HG02623 (cell line): ENCODE results near the gene BCL6B.

ENCODE experiments used
- ATAC-seq: cut with Tn5 transposase; IDR thresholded peaks from one replicate; pipeline ENCODE4 v1.9.1; 2021; ENCODE audit warnings: moderate library complexity; ENCODE audit not compliant: unreplicated experiment

BCL6B gene

DNA sequence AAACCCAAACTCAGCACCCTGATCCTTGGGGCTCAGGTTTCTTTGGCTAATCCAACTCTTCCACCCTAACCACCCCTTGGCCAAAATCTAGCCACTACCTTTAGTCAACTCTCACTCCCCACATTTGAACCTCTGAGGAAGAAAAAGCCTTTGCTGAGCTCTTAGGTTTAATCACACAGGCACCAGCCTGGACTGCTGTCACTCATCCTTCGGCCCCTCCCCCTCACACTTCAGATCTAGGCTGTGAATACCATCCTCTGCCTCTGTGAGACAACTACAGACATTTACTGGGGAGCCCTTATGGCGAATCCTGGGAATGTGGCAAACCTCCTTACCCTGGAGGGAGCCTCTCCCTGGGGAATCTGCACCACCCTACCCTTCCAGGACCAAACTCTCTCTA, 15.7 kb upstream of the BCL6B start:
- no peak for ATAC-seq

DNA sequence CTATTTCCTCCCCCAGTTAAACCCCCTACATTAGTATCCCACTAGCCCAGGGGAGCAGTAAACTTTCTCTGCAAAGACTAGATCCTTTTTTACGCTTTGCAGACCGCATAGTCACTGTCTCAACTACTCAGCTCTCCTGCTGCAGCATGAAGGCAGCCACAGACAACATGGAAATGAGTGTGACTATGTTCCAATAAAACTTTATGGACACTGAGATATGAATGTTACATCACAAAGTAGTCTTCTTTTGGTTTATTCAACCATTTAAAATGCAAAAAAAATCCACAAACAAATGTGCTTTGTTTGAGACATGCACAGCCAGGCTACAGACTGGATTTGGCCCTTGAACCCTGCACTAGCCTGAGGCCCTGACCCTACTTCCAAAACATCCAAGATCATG, 12.3 kb upstream of the BCL6B start:
- ATAC-seq = no peak

DNA sequence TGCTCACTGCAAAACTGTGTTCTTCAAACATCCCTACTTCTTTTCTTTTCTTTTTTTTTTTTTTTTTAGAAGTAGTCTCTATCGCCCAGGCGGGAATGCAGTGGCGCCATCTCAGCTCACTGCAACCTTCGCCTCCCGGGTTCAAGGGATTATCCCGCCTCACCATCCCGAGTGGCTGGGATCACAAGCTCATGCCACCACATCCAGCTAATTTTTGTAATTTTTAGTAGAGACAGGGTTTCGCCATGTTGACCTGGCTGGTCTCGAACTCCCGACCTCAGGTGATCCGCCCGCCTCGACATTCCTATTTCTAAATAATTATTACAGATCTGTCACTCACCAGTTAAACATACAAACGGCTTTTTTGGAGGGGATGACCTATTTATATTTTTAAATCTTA, 11.4 kb upstream of the BCL6B start:
- ATAC-seq = no peak

DNA sequence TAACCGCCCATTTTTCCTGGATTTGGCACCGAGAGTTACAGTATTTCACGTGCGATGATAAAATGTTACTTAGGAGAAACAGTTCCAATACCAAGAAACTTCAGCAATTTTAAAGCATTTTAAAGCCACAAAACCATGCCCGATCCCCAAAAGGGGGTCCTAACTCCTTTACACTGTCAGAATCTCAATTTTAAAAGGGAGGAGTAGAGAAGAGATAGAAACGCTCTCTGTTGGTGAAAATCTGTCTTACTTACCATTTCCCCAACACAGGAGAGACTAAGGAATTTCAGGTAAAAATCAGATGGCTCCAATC, 11.0 kb upstream of the BCL6B start:
- ATAC-seq = no peak

DNA sequence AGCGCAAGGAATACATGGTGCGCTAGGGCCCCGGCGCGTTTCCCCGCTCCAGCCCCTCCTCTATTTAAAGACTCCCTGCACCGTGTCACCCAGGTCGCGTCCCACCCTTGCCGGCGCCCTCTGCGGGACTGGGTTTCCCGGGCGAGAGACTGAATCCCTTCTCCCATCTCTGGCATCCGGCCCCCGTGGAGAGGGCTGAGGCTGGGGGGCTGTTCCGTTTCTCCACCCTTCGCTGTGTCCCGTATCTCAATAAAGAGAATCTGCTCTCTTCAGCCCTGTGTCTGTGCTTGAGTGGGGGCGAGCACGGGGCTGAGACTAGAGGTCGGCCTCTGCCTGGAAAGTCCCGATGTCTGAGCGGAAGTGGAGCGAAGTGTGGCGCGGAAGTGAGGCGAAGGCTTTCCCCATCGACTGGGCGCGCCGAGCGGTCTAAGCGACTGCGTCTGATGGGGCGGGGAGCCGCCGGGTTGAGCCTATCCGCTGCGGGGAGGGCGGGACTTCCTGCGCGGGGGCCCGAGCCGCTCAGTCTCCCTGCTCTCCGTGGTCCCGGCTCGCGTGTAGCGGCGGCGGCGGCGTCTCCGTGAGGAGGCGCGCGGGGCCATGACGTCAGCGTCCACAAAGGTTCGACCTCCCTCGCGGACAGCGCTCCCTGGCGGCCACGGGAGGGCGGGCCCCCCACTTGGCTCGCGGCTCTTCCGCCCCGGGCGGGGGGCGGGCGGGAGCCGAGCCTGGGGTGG, 8.4 kb upstream of the BCL6B start:
- peak; percentile 82 for ATAC-seq

DNA sequence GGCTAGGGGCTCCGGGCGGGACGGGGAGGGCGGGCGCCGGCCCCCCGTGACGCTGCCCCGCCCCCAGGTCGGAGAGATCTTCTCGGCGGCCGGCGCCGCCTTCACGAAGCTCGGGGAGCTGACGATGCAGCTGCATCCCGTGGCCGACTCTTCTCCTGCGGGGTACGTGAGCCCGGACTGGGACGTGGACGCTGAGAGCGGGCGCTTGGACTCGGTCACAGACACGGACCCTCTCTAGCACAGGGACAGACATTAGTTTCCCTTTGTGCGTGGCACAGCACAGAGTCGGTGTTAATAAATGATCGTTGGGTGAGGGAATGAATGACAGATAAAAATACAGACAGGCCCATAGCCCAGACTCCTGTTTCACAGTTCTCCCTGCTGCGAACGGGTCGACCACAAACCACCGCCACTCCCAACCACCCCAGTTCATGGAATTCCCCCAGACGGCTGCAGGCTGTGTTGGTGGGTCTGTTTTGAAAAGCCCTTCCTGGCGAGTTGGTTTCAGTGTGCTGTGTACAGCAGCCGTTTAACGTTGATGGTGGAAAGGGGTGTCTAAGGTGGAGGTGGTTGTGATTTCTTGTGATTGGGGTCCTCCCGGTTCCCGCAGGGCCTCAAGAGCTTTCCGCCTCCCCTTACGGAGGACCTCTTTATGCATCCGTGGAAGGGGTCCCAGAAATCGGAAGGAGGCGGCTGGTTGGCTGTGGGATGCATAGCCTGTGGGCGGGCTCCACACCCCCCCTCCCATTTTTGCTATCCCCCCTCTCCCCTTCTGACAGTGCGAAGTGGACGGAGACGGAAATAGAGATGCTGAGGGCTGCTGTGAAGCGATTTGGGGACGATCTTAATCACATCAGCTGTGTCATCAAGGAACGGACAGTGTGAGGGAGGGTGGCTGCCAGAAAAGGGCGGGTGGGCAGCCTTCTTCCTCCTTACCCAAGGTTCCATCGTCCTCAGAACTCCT, 7.6 kb upstream of the BCL6B start:
- ATAC-seq = peak; percentile 4

DNA sequence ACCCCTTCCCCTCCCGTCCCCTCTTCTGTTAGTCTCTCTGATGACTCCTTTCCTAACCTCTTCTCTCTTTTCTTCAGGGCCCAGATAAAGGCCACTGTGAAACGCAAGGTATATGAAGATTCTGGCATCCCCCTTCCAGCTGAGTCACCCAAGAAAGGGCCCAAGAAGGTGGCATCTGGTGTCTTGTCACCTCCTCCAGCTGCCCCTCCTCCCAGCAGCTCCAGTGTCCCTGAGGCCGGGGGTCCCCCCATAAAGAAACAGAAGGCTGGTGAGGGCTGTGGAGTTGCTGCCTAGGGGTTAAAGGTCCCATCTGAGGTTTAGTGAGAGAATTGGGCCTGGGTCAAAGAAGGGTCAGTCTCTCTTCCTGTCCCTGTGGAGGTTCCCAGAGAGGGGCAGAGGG, 6.4 kb upstream of the BCL6B start:
- no peak for ATAC-seq

DNA sequence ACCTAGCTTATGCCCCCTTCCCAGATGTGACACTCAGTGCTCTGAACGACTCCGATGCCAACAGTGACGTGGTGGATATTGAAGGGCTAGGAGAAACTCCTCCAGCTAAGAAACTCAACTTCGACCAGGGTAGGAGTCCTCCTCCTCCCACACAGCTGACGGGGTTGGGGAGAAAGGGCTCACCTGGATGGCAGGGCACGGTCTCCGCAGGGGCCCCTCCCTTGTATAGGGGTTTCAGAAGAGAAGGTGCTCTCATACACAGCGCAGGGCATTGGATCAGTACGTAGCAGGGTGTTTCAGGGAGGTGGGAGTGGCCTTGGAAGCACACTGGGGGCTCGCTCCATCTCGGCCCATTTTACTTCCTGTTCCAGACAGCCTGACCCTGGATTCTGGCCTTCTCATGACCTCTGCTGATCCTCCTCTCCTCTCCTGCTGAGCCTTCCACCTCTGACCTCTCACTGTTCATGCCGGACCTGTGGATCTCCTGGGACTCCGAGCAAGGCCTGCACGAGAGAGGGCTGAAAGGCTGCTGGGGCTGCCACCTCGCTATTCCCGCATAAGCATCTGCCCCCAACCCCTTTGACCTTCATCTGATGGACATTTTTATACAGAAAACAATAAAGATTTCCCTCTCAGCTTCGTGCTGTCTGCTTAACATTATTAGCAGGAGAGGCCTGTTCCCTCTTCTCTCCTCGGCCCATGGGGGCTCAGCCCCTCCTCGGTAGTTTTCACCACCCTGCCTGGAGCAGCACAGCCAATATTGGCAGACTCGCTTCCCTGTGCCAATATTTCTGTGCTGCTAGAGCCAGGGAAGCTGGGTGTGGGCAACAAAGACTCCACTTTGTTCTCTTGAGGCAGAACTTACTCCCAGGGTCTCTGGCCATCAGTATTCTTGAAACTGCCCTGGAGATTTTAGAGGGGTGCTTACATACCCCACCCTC, 5.7 kb upstream of the BCL6B start:
- no peak for ATAC-seq

DNA sequence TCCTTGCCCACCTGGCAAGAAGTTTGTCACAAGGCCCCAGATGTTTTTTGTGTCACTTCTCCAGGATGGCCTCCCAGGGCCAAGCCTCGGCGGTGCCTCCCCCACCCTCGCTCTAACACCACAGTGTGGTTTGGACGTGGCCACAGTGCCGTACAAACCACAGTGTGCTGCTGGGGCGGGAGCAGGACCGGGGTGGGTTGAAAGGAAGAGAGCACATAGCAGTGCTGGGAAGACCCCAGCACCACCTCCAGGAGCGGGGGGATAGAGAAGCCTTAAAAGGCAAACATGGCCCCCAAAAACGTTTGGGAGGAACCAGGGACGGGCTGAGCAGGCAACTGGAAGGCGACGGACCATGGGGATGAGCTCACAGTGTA, 5.0 kb upstream of the BCL6B start:
- ATAC-seq = no peak

DNA sequence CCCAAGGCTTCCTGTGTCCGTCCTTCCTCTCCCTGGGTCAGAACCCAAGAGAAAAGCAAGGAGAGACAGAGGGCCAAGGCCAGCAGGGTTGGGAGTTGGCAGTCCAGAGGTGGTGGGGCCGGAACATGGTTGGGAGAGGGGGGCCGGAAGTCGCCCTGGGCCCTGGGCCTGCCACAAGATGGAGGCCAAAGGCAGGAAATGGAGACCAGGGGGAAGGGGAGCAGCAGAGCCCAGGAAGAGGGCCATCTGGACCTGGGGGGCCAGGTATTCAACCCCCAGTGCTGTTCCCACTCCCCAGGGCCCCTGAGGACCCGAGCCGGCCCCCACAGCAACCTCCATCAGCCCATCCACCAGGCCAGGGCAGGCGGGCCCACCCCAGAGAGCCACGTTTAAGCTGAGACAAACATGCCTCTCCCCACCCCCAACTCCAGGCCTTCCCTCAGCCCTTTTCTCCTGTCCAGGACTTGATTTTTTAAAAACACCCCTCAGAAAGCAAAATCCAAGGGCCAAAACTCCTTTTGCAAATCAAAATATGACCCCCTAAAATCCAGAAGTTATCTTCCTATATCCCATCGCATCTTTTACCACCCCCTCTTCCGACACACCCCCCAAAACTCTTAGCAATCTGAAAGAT, 4.4 kb upstream of the BCL6B start:
- no peak for ATAC-seq

DNA sequence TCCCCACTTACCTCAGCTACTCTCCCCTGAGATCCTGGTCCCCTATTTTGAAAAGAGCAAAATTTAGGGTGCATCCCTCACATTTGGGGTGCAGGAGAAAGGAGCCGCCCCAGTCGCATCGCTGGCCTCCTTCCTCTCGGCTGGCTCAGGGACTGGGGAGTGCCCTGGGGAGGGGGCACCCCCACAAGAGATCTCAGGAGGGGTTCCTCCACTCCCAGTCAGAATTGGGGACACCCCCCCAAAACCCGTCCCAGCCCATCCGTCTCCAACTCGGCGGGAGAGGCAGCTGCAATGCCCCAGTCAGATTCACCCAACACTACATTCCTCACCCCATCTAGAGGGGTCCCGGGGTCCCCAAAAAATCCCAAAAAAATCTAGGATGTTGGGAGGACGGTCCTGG, 3.5 kb upstream of the BCL6B start:
- ATAC-seq = no peak

DNA sequence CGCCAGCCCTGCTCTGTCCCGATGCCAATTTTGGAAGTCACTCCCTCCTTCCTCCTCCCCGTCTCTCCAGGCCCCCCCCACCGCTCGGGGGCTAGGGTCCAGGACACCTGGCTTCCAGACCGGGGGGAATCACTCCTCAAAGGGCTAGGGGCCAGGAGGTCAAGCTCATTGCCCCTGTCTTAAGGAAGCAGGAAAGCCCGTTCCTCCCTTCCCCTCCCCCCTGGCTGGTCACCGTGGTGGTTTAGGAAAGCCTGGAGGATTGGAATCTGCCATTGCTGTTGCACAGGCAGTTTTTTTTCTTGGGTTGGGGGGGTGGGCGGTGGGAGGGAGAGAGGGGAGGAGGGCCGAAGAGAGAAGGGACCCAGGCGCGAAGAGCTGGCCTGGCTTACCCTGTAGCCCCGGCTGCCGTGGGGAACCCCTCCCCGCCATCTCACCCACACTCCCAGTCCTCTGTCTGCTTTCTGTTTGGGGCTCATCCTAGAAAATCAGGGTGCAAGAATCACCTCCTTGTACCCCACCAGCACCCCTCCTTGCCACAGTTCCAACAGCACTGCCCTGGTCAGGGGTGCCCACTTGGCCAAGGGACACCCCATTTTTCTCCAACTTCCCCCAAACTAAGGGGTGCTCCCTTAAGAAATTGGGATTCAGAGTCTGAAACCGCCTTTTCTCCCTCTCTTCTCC, 2.9 kb upstream of the BCL6B start:
- no peak for ATAC-seq

DNA sequence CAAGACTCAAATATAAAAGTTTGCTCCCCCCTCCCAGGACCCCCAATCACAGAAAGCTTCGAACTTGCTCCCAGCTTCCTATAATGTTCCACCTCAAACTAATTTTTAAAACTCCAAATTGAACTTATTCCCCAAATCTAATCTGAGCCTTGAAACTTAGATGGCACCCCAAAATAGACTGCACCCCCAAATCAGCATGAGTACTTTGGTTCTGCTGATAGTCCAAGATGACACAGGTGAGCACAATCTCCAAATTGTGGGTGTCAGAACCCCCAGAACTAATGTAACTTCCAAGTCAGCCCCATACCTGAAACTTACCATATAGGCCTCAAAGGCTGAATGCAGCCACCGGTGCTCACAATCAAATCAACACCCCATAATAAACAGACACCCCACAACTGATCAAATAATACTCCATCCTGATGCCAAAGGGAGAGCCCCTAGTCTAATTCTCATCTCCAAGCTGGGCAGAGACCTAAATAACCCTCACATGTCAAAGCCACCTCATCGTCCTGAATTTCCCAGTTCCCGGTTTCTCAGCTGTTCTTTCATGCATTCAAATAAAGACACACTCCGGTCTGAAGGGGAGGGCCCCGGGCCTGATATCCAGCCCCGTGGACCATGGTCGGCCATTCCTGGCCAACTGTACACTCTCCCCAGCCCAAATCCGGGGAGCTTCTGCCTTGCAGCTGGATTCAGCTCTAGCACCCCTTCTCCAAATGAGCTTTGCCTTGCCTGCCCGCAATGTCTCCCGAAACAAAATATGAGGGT, 1.8 kb upstream of the BCL6B start:
- ATAC-seq = no peak

DNA sequence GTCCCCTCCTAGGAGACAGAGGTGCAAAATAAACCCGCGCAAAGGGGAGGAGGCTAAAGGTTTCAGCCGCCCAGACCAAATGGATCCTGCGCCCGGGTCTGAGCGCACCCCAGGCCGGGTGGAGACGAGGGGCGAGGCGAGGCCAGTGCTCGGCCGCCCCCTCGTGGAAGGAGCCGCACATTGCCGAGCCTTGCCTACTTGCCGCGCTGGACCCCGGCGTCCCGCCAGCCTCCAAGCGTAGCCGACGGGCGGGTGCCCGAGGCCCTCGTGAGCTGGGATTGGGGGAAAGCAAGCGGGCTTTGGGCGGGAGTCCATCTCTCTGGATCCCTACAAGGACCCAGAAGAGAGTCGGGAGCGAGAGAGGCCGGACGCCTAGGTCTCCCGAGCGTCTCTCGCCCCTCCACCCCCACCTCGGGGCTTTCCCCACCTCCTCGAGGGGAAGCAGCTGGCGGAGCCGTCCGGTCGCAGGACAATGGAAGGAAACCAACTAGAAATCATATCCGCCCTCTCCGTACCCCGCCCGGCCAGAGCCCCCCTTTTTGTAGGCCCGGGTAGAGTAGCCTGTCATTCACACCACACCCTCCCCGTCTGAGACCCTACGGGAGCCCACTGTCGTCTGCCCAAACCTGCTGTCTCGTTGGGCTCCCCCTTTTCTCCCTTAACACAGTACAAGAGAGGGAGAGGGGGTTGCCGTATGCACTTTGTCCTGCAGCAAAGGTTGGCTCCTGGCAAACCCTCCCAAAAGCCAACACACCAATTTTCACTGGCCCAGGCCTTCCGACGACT, 664 bp upstream of the BCL6B start:
- ATAC-seq = peak; percentile 79

DNA sequence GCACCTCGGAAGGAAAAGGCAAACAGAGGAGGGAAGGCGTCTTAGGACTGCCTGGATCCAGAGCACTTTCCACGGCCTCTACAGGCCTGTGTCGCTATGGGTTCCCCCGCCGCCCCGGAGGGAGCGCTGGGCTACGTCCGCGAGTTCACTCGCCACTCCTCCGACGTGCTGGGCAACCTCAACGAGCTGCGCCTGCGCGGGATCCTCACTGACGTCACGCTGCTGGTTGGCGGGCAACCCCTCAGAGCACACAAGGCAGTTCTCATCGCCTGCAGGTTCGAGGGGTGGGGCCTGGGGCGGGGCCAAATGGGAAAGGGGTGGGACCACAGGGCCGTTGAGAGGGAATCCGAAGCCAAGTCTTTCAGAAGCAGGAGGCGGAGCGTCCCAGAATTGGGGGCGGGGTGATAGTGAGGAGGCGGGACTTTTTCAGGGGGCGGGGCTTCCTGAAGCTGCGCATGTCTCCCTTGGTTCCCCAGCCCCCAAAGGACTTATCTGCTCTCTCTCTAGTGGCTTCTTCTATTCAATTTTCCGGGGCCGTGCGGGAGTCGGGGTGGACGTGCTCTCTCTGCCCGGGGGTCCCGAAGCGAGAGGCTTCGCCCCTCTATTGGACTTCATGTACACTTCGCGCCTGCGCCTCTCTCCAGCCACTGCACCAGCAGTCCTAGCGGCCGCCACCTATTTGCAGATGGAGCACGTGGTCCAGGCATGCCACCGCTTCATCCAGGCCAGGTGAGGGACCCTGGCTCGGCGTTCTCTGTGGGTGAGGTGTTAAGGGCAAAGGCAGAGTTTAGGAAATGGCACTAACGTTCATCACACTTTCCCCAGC, 939 bp downstream of the BCL6B start:
- no peak for ATAC-seq

DNA sequence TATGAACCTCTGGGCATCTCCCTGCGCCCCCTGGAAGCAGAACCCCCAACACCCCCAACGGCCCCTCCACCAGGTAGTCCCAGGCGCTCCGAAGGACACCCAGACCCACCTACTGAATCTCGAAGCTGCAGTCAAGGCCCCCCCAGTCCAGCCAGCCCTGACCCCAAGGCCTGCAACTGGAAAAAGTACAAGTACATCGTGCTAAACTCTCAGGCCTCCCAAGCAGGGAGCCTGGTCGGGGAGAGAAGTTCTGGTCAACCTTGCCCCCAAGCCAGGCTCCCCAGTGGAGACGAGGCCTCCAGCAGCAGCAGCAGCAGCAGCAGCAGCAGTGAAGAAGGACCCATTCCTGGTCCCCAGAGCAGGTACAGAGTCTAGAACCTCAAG, 1.5 kb downstream of the BCL6B start:
- ATAC-seq = no peak

DNA sequence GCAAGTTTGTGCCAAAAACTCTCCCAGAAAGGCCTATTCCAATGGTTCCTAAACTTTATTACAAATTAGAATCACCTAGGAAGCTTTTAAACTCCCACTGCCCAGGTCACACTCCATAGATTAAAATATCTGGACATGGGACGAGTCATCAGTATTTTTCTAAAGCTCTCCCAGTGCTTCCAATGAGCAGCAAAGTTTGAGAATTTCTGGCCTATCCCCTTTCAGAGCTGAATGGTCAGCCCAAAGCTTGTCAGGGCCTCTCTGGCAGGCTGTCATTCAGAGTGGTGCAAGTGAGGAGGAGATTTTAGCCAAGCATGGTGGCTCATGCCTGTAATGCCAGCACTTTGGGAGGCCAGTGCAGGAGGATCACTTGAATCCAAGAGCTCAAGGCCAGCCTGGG, 2.4 kb downstream of the BCL6B start:
- ATAC-seq = no peak
